H4 (cell line): Measurements from ENCODE around the gene CCDC17. TPM values are rescaled to one million over a fixed set of nuclear protein-coding genes. Genes with fewer than 3 reads are reported as not detected.

Source experiments
- DNase-seq: peaks from one replicate; pipeline ENCODE4 v3.0.0-alpha.2; 2015; ENCODE audit warnings: low spot score
- total RNA-seq: library from RNA; depleted of rRNA; stranded (reverse); fragments of >200 nt; shearing (Covaris generic); gene quantifications from 2 replicates; pipeline ENCODE4 v1.2.3, GENCODE V29; 2014; rRNA removed

The CCDC17 gene
- total RNA-seq, 1 experiment from 2014 or later: 0.27 TPM

DNA sequence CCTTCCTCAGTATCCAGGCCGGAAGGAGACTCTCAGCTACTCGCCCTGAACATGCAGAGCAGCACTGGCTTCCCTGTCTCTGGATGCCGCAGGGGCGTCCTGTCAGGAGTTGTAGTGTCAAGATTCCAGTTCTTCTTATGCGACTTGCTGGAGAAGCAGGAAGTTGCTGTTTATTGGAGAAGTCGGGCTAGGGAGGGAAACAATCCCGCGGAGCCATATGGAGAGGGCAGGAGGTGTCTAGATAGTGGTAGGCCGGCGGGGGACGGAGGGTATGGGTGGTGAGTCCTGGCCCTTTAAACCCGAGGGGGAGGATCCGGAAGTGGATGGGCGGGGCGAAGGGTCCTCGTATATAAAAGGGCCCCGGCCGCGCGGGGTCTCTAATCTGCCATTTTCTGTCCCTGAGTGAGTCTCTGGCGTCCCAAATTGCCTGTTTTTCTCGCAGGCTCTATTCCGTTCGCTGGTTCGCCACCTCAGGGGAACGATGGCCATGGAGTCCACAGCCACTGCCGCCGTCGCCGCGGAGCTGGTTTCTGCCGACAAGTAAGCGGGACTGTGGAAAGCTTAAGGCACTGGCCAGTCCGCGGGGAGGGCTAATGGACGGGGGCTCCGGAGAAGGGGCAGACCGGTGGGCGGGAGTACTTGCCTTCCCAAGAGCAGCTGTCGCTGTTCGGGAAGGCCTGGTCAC, 40.0 kb downstream of the CCDC17 start, which contains the start of gene NASP:
NASP (plus strand) TSS at position 376 of the 685 bp plus-strand sequence; CDS start at position 482, 106 bp downstream.
- peak; percentile 70 for DNase-seq

DNA sequence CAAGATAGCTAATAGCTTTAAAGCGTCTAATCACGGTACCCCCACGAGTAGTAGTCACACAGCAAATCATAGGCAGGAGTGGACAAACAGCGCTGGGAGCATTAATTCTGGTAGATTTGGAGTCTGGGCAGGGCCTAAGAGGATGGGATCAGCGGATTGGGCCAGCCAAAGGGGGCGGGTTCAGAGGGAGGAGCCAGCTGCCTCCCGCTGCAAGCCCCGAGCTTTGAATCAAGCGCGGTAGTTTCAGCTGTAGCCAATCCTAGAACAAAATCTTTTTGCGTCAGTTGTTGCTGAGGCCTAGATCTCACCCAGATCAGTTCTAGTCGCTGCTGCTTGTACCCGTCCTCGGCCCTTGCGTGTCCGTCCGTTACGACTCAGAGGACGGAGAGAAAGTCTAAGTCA, 40.6 kb downstream of the CCDC17 start:
- peak; percentile 98 for DNase-seq

DNA sequence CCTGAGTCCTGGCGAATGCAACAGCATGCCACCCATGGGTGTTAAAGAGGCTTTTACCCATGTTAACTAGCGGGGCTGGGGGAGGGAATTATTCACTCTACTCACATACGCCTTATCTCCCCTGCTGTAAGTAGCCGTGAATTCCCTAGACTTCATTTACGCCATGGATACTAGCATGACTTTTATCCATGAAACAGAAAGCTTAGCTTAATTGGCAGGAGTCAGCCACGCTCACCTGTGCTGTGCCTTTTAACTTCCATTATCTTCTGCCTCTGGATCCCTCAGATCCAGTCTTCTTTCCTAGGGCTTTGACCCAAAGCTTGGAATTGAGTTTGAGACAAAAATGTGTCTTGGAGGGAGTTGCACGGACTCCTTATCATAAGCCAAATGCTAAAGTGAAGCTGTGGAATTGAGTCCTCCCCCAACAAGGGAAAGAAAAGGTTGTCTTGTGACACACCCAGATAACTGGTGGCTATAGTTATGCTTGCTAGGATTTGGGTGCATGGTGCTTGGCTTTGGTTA, 49.7 kb downstream of the CCDC17 start:
- DNase-seq: no peak

DNA sequence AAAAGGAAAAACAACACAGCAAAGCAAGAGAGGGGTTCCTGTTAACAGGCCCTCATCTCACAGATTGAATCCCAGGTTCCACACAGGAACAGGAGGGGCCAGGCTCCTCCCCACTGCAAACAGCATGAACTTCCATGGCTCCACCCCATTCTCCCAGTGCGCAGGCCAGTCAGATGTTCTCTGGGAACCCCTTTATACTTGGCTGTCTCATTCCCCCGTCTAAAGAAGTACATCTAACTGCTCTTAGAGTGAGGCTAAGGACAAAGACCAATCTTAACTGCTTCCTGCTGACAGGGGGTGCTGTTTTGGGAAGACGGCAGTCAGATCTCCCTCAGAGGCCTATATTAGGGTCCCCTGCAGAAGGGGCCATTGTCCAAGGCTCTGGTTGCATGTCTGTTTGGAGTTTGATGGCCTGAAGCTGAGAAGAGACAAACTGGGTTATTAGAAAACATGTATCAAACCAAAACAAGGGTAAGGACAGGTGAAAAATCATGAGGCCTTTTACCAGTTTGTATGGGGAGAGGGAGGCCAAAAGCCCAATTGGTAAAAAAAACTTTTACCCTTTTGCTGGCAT, 50.5 kb downstream of the CCDC17 start:
- DNase-seq: no peak

DNA sequence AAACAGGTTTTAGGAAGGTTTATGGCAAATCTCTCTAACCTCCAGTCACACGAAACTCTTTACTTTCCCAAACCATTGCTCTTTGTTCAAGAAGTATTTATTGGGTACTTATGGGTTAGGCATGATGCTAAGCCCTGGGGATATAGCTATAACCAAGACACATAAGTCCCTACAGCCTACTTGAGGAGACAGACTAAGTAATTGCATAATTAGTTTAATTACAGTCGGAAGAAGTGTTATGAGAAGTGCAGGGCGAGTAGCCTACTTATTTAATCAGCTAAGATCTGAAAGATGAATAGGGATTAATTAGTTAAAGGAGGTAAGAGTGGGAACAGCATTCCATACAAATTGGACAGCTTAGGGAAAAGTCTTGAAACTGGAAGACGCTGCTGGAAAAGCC, 53.2 kb downstream of the CCDC17 start:
- DNase-seq: no peak

Other genes starting within 250 kb of the CCDC17 start
- 1.5 and 2.7 TPM in 2 replicates for gene TESK2, start 132.9 kb downstream of the CCDC17 start, total RNA-seq
- gene CCDC163, start 124.0 kb downstream of the CCDC17 start, total RNA-seq: 1.8 and 3.9 TPM in 2 replicates
- 3.2 TPM in 2 replicates for gene MMACHC, start 123.8 kb downstream of the CCDC17 start, total RNA-seq
- 2,740 and 3,006 TPM in 2 replicates for gene PRDX1, start 102.2 kb downstream of the CCDC17 start, total RNA-seq
- gene AKR1A1, start 73.2 kb downstream of the CCDC17 start, total RNA-seq: 195 and 202 TPM in 2 replicates
- 167 and 237 TPM in 2 replicates for gene NASP, start 40.0 kb downstream of the CCDC17 start, total RNA-seq
- 142 and 151 TPM in 2 replicates for gene GPBP1L1, start 62.5 kb upstream of the CCDC17 start, total RNA-seq
- gene TMEM69, start 64.1 kb upstream of the CCDC17 start, total RNA-seq: 29.0 and 42.3 TPM in 2 replicates
- gene IPP, start 126.6 kb upstream of the CCDC17 start, total RNA-seq: 7.3 and 9.6 TPM in 2 replicates
- gene MAST2, start 179.6 kb upstream of the CCDC17 start, total RNA-seq: 8.8 and 9.6 TPM in 2 replicates